Measurements from ENCODE around the gene ZBTB8B. TPM values are rescaled to one million over a fixed set of nuclear protein-coding genes. Genes with fewer than 3 reads are reported as not detected.

ZBTB8B gene
- polyA plus RNA-seq, 1 experiment = not detected

DNA sequence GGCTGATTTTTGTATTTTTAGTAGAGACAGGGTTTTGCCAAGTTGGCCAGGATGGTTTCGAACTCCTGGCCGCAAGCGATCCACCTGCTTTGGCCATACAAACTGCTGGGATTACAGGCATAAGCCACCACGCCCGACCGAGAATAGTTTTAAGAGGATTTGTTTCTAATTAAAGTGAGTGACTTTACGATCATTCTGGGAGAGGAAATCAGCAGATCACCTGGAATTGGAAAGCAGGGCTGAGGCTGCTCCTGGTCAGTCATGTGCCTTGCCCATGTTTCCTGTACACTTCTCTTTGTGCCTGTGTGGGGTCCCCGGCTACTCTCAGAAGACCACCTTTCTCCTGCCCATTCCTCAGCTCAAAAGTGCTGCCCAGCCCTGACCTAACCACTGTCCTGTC, 33.9 kb downstream of the ZBTB8B start:
- Histone ChIP-seq H3K9me3 (ENCODE audit: control insufficient read depth, insufficient read depth, low read length) (no peaks in the 10 kb centered on the region), H3K27me3 (ENCODE audit: control insufficient read depth, insufficient read depth, low read length) (no peaks in the 10 kb centered on the region), H3K27ac (ENCODE audit: low read depth, low read length) (no peak overlapping the region), H3K4me3 (ENCODE audit: low read depth, low read length) (no peak overlapping the region)
- TF ChIP-seq, protein P1, sequence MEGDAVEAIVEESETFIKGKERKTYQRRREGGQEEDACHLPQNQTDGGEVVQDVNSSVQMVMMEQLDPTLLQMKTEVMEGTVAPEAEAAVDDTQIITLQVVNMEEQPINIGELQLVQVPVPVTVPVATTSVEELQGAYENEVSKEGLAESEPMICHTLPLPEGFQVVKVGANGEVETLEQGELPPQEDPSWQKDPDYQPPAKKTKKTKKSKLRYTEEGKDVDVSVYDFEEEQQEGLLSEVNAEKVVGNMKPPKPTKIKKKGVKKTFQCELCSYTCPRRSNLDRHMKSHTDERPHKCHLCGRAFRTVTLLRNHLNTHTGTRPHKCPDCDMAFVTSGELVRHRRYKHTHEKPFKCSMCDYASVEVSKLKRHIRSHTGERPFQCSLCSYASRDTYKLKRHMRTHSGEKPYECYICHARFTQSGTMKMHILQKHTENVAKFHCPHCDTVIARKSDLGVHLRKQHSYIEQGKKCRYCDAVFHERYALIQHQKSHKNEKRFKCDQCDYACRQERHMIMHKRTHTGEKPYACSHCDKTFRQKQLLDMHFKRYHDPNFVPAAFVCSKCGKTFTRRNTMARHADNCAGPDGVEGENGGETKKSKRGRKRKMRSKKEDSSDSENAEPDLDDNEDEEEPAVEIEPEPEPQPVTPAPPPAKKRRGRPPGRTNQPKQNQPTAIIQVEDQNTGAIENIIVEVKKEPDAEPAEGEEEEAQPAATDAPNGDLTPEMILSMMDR (IDR thresholded peaks at IDR 0.05; ENCODE audit: low read depth, low read length) = no peak
- no peak for DNase-seq (ENCODE audit: low read depth, low spot score)
- POLR2A ChIA-PET = no interaction called here
- CTCF ChIA-PET = interaction anchor here (1.0 kb wide), 1 partner anchor 22 kb away, joined by 6 read pairs; no protein-coding TSS in a partner anchor

DNA sequence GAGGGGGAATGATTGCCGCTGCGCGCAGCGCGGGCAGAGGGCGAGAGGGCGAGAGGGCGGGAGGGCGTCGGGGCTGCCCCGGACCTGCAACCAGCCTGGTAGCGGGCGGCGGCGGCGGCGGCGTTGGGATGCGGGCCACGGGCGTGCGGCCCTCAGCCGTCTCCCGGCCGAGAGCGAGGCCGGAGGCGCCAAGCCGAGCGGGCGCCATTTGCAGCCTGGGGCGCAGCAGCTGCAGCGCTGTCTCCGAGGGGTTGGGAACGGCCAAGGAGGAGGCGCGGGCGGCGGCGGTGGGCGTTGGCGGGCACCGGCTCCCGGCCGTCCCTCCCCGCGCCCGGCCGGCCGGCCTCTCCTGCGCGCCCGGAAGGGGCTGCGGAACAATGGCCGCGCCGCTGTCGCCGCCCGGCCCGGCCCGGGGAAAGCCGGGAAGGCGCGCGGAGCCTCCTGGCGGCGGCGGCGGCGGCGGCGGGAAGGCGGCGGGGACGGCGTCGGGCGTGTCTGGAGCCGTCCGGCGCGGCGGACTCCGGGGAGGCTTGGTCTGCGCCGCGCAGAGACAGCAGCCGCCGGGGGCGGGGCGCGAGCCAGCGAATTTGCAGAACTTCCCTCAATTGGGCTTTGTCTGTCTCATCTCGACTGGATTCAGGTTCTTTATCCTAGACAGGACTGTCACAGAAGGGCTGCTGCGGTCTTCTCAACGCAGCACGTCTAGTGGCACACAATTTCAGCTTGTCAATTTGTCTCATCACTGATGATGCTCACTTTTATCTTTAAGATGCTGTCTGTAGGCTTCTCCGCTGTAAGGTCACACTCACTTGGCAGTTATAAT, 35.7 kb downstream of the ZBTB8B start:
- no peaks in the 10 kb centered on the region for H3K9me3 ChIP-seq (ENCODE audit: control insufficient read depth, insufficient read depth, low read length)
- ChIA-PET POLR2A (no interaction called here), CTCF (interaction anchor here (0.6 kb wide), 1 partner anchor 20 kb away, joined by 3 read pairs; no protein-coding TSS in a partner anchor)

DNA sequence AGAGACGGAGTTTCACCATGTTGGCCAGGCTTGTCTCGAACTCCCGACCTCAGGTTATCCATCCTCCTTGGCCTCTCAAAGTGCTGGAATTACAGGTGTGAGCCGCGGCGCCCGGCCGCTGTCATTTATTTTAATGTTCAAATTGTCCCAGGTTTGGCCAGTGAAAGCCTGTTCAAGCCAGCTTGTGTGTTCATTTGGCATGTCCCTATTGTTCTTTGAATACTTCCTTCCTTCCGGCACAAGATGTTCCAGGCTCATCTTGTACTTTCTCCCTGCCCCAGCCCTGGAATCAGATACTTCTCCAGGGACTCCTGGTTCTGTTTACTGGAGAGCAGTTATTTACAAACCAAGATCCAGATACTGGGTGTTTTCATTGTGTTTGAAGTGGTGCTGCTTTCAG, 37.0 kb downstream of the ZBTB8B start:
- Histone ChIP-seq H3K4me3 (ENCODE audit: low read depth, low read length) (no peak overlapping the region), H3K27me3 (ENCODE audit: control insufficient read depth, insufficient read depth, low read length) (no peaks in the 10 kb centered on the region), H3K27ac (ENCODE audit: low read depth, low read length) (no peak overlapping the region), H3K9me3 (ENCODE audit: control insufficient read depth, insufficient read depth, low read length) (no peaks in the 10 kb centered on the region)
- DNase-seq (ENCODE audit: low read depth, low spot score) = no peak
- TF ChIP-seq, protein P1 (IDR thresholded peaks at IDR 0.05; ENCODE audit: low read depth, low read length) = no peak
- POLR2A ChIA-PET = no interaction called here
- CTCF ChIA-PET = interaction anchor here (0.6 kb wide), 1 partner anchor 40 kb away, joined by 4 read pairs; no protein-coding TSS in a partner anchor

More for the DNA sequence above, 35.7 kb downstream of the ZBTB8B start:
- H3K4me3 ChIP-seq (ENCODE audit: low read depth, low read length) = peak overlapping the region; percentile 62
- TF ChIP-seq, protein P1 (IDR thresholded peaks at IDR 0.05; ENCODE audit: low read depth, low read length) = no peak
- H3K27me3 ChIP-seq (ENCODE audit: control insufficient read depth, insufficient read depth, low read length) = no peaks in the 10 kb centered on the region
- no peak for DNase-seq (ENCODE audit: low read depth, low spot score)
- peak overlapping the region; percentile 3 for H3K27ac ChIP-seq (ENCODE audit: low read depth, low read length)

DNA sequence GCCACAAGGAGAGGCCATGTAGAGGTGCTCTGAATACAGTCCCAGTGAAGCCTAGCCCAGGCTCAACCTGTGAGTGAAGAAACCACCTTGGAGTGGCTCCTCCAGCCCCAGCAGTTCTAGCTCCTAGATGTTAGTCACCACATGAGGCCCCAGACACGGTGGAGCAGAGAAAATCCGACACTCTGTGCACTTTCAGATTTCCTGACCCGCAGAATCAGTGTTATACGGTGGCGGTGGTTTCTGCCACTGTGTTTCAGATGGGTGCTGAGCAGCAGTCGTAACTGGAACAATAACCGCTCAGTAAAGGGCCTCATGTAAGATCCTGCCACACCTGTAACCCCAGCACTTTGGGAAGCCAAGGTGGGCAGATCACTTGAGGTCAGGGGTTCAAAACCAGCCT, 38.3 kb downstream of the ZBTB8B start:
- H3K27ac ChIP-seq (ENCODE audit: low read depth, low read length) = no peak overlapping the region
- POLR2A ChIA-PET = no interaction called here
- DNase-seq (ENCODE audit: low read depth, low spot score) = no peak
- H3K27me3 ChIP-seq (ENCODE audit: control insufficient read depth, insufficient read depth, low read length) = no peaks in the 10 kb centered on the region
- TF ChIP-seq, protein P1 (IDR thresholded peaks at IDR 0.05; ENCODE audit: low read depth, low read length) = no peak
- CTCF ChIA-PET = no interaction called here
- H3K9me3 ChIP-seq (ENCODE audit: control insufficient read depth, insufficient read depth, low read length) = no peaks in the 10 kb centered on the region
- H3K4me3 ChIP-seq (ENCODE audit: low read depth, low read length) = no peak overlapping the region

DNA sequence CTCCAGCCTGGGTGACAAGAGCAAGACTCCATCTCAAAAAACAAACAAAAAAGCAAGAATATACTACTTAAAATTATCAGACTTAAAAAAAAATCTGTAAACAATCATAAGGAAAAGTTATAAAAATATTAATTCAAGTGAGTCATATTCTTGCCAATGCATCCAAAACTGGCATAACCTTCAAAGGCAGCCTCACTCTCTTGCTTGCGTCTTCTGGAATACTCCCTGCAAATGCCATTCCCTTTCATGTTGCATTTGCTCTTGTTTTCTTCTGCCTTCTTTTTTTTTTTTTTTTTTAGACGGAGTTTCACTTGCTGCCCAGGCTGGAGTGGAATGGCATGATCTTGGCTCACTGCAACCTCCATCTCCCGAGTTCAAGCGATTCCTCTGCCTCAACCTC, 42.1 kb downstream of the ZBTB8B start:
- CTCF ChIA-PET = interaction anchor here (1.0 kb wide), 1 partner anchor 13 kb away, joined by 5 read pairs; no protein-coding TSS in a partner anchor
- POLR2A ChIA-PET = no interaction called here
- Histone ChIP-seq H3K9me3 (ENCODE audit: control insufficient read depth, insufficient read depth, low read length) (no peaks in the 10 kb centered on the region), H3K27ac (ENCODE audit: low read depth, low read length) (no peak overlapping the region), H3K4me3 (ENCODE audit: low read depth, low read length) (no peak overlapping the region), H3K27me3 (ENCODE audit: control insufficient read depth, insufficient read depth, low read length) (peaks cover 2% of the 10 kb centered on the region)
- TF ChIP-seq, protein P1 (IDR thresholded peaks at IDR 0.05; ENCODE audit: low read depth, low read length) = no peak
- no peak for DNase-seq (ENCODE audit: low read depth, low spot score)

All from AG04450 (cell line).